T-helper 17 cell (primary cell): ENCODE data around the gene NDUFB6. TPM values are rescaled to one million over a fixed set of nuclear protein-coding genes. Genes with fewer than 3 reads are reported as not detected.
"Not testable (repeated sequence)": the region's sequence is repeated elsewhere in the genome, so short reads cannot be mapped to it uniquely, and the experiment has no call there.

ENCODE experiments used
- ATAC-seq: fragments of 150-1000 bp; cut with Tn5 transposase; 2 replicates; pipeline ENCODE4 v1.10.0; 2021; ENCODE audit warnings: mild to moderate bottlenecking, moderate library complexity
- DNase-seq, 3 donors: peaks; one replicate each; pipeline versions ENCODE4 v3.0.0 to v3.0.0-alpha.2; 2020 to 2021
- H3K9me3 ChIP-seq: one replicate; pipeline ENCODE4 v1.7.0; 2013; ENCODE audit warnings: low read length, mild to moderate bottlenecking; ENCODE audit not compliant: control insufficient read depth, poor library complexity, severe bottlenecking
- H3K27ac Mint-ChIP-seq: one replicate; pipeline ENCODE4 v1.8.0; 2022; ENCODE audit warnings: mild to moderate bottlenecking, moderate library complexity, mixed read lengths
- H3K27me3 Mint-ChIP-seq: one replicate; pipeline ENCODE4 v1.8.0; 2022; ENCODE audit warnings: mixed read lengths
- H3K36me3 Mint-ChIP-seq: one replicate; pipeline ENCODE4 v1.8.0; 2022; ENCODE audit warnings: low read depth, mixed read lengths
- H3K4me1 Mint-ChIP-seq: one replicate; pipeline ENCODE4 v1.8.0; 2022; ENCODE audit warnings: mild to moderate bottlenecking, mixed read lengths
- H3K4me3 Mint-ChIP-seq: one replicate; pipeline ENCODE4 v1.8.0; 2022; ENCODE audit warnings: mild to moderate bottlenecking, moderate library complexity, mixed read lengths
- total RNA-seq, 4 donors: library from RNA in 2 of 4; stranded (reverse) in 2 of 4; gene quantifications; one replicate each; pipeline ENCODE4 v1.2.3 and lab custom pipeline; 2022 to 2026

NDUFB6 gene
- total RNA-seq, 2 donors from 2014 or later, result 11.1 to 14.2 TPM

GRCh38 chr9:32525709-32526030, 47.3 kb downstream of the NDUFB6 start:
- Mint-ChIP-seq H3K36me3 (peaks cover 5% of the 10 kb centered on the region), H3K27me3 (no peaks in the 10 kb centered on the region), H3K4me1 (peaks cover 41% of the 10 kb centered on the region), H3K4me3 (peak overlapping the region; percentile 94), H3K27ac (peak overlapping the region; percentile 98)
- peak; percentile 2 for ATAC-seq
- no peaks in the 10 kb centered on the region for H3K9me3 ChIP-seq
- no peak for DNase-seq

- peaks cover 5% of the 10 kb centered on the region for H3K36me3 Mint-ChIP-seq
- no peaks in the 10 kb centered on the region for H3K9me3 ChIP-seq
- H3K4me1 Mint-ChIP-seq, result peaks cover 44% of the 10 kb centered on the region
These were observed 47.9 kb downstream of the NDUFB6 start for GRCh38 chr9:32524892-32525708.

GRCh38 chr9:32524558-32524891, 48.4 kb downstream of the NDUFB6 start:
- H3K36me3 Mint-ChIP-seq, ATAC-seq, H3K9me3 ChIP-seq, H3K27me3 Mint-ChIP-seq, DNase-seq: not testable (repeated sequence)
- Mint-ChIP-seq H3K27ac (peak overlapping the region; percentile 98), H3K4me1 (peaks cover 44% of the 10 kb centered on the region), H3K4me3 (peak overlapping the region; percentile 94)

More at GRCh38 chr9:32524892-32525708, 47.9 kb downstream of the NDUFB6 start:
- no peaks in the 10 kb centered on the region for H3K27me3 Mint-ChIP-seq
- ATAC-seq, result peak; percentile 0
- peak overlapping the region; percentile 94 for H3K4me3 Mint-ChIP-seq
- DNase-seq, result no peak
- H3K27ac Mint-ChIP-seq, result peak overlapping the region; percentile 98

GRCh38 chr9:32523910-32524309, 49.0 kb downstream of the NDUFB6 start:
- Mint-ChIP-seq H3K36me3 (peaks cover 5% of the 10 kb centered on the region), H3K4me1 (peaks cover 44% of the 10 kb centered on the region), H3K27ac (peak overlapping the region; percentile 98), H3K27me3 (no peaks in the 10 kb centered on the region), H3K4me3 (peak overlapping the region; percentile 22)
- no peak for ATAC-seq
- H3K9me3 ChIP-seq, result no peaks in the 10 kb centered on the region
- no peak for DNase-seq

GRCh38 chr9:32518276-32518675, 54.7 kb downstream of the NDUFB6 start:
- ATAC-seq, result no peak
- Mint-ChIP-seq H3K27me3 (no peaks in the 10 kb centered on the region), H3K27ac (no peak overlapping the region), H3K4me3 (no peak overlapping the region), H3K4me1 (peaks cover 28% of the 10 kb centered on the region), H3K36me3 (peaks cover 7% of the 10 kb centered on the region)
- no peak for DNase-seq
- H3K9me3 ChIP-seq, result no peaks in the 10 kb centered on the region

- Mint-ChIP-seq H3K36me3 (peaks cover 8% of the 10 kb centered on the region), H3K27me3 (no peaks in the 10 kb centered on the region), H3K4me3 (no peak overlapping the region), H3K4me1 (peaks cover 33% of the 10 kb centered on the region), H3K27ac (peak overlapping the region; percentile 65)
- ATAC-seq (no peak), DNase-seq (no peak)
- H3K9me3 ChIP-seq, result no peaks in the 10 kb centered on the region
These were observed 56.7 kb downstream of the NDUFB6 start for GRCh38 chr9:32516241-32516640.

GRCh38 chr9:32508728-32509127, 64.2 kb downstream of the NDUFB6 start:
- Mint-ChIP-seq H3K27me3 (no peaks in the 10 kb centered on the region), H3K4me3 (no peak overlapping the region), H3K36me3 (peaks cover 2% of the 10 kb centered on the region), H3K4me1 (peaks cover 40% of the 10 kb centered on the region), H3K27ac (peak overlapping the region; percentile 67)
- no peak for DNase-seq
- no peaks in the 10 kb centered on the region for H3K9me3 ChIP-seq
- no peak for ATAC-seq

GRCh38 chr9:32503008-32503407, 70.0 kb downstream of the NDUFB6 start:
- Mint-ChIP-seq H3K4me1 (peaks cover 9% of the 10 kb centered on the region), H3K4me3 (no peak overlapping the region), H3K27ac (peak overlapping the region; percentile 59), H3K36me3 (no peaks in the 10 kb centered on the region), H3K27me3 (no peaks in the 10 kb centered on the region)
- no peak for DNase-seq
- no peak for ATAC-seq
- H3K9me3 ChIP-seq, result no peaks in the 10 kb centered on the region

Other genes with a start within 250 kb of the NDUFB6 start
- 1 to 10 TPM; 3.1 to 3.9 TPM for gene ACO1, start 188.5 kb downstream of the NDUFB6 start, total RNA-seq
- 10 to 100 TPM in 1 of 2 donors, 1 to 10 TPM in 1; 8.4 to 13.5 TPM for gene RIGI, start 47.0 kb downstream of the NDUFB6 start, total RNA-seq
- 10 to 100 TPM; 24.1 to 24.3 TPM for gene SMIM27, start 20.8 kb downstream of the NDUFB6 start, total RNA-seq
- gene TOPORS, start 20.6 kb downstream of the NDUFB6 start, total RNA-seq, result 10 to 100 TPM; 25.8 to 28.3 TPM
- gene TAF1L, start 62.5 kb upstream of the NDUFB6 start, total RNA-seq, result under 1 TPM in 1 of 2 donors, not detected in 1; 0.05 TPM
- gene TMEM215, start 210.4 kb upstream of the NDUFB6 start, total RNA-seq, result not detected